ENCODE measurements around the gene RTN1.
"Not testable (repeated sequence)": the region's sequence is repeated elsewhere in the genome, so short reads cannot be mapped to it uniquely, and the experiment has no call there.

RTN1 gene

DNA sequence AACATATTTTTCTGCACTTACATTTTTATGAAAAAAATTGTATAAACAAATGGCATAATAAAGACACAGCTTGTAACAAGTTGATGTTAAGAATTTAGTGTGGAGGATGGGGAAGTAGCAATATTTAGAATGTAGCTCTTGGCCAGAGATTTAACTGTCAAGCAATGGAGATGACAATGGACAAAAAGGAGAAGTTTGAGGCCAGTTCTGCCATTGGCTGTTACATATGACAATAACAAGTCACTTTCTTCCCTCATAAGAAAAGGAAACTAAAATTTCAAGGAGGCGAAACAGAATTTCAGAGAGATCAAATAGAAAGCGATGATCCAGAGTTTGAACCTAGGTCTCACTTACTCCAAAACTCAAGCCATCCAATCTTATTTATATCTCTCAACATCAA is 171.1 kb downstream of the RTN1 start:
- DNase-seq (ENCODE audit: low read depth), result no peak

- DNase-seq (ENCODE audit: low read depth), result no peak
Observed at GRCh38 chr14:59698793-59699192, 171.8 kb downstream of the RTN1 start.

GRCh38 chr14:59695198-59695597 is 175.4 kb downstream of the RTN1 start:
- DNase-seq (ENCODE audit: low read depth), result no peak

DNA sequence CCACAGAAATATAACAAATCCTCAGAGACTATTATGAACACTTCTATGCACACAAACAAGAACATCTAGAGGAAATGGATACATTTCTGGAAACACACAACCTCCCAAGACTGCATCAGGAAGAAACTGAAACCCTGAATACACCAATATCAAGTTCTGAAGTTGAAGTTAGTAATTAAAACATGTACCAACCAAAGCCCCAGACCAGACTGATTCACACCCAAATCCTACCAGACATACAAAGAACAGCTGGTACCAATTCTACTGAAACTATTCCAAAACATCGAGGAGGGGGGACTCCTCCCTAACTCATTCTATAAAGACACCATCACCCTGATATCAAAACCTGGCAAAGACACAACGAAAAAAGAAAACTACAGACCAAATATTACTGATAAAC is 179.3 kb downstream of the RTN1 start:
- DNase-seq (ENCODE audit: low read depth), result no peak

- no peak for DNase-seq (ENCODE audit: low read depth)
Observed at GRCh38 chr14:59690426-59690825, 180.2 kb downstream of the RTN1 start.

GRCh38 chr14:59688224-59689170 is 182.1 kb downstream of the RTN1 start:
- DNase-seq (ENCODE audit: low read depth), result peak; percentile 18

DNA sequence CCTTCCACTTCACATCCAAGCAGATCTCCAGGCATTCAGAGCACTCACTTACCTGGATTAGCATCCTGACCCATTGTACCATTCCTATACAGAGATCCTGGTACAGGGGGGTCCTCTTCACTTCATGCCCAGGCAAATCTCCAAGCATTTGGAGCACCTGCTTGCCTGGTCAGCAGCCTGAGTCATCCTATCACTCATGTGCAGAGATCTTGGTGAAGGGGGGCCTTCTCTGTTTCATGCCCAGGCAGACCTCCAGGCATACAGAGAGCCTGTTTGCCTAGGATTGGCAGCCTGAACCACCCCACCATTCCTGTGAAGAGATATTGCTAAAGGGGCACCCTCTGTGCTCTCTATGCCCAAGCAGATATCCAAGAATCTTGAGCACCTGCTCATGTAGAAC is 182.9 kb downstream of the RTN1 start:
- no peak for DNase-seq (ENCODE audit: low read depth)

DNA sequence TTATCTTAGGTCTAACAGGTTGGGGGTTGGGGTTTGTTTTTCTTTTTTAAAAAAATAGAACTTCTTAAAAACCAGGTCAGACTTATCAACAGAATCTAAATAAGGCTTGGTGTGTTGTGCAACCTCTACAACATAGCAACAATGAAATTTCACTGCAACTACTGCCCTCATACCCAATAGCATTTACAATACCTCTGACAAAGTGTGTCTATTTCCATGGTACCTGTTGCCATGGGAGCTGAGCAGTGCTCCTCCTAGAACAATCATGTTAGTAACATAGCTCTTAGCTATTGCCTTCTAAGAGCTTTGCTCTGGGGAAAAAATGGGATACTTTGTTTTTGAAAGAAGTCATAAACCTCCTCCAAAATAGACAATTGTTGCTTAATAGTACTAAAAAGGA is 190.7 kb downstream of the RTN1 start:
- no peak for DNase-seq (ENCODE audit: low read depth)

DNA sequence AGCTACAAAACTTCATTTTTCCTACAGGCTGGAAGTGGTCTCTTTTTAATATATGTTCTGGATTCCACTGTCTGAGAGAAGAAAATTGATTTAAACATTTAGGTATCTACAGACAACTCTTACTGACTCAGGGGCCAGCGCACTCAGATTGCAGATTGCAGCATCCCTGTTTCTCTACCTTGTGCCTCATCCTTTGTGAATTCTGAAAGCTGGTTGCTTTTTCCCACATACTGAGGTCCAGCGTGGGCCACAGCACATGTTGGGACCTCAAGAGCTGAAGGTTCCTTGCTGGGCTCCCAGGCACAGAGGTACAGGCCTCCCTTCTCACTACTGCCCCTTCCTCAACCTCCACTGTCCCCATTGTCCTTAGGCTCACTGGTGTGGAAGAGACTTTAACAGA is 192.2 kb downstream of the RTN1 start:
- DNase-seq (ENCODE audit: low read depth), result no peak

DNA sequence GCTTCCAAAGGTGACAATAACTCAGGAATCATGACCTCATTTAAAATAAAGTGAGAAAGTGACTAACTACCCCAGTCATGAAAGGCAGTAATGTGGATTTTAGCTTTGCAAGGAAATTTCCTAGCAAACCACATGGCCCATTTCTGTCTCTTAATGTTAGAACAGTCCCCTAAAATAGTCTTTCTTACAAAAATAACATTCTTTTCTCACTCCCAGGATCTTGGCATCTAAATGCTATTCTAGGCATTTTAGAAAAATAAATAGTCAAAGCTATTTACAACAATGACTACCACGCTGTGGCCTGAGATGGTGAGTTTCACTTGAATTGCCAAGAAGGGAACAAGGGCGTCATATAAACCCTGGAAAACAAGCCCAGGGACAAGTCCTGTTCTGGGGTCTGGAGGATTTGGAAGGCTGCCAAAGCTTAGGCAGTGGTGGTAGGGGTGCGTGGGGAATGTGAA is 192.8 kb downstream of the RTN1 start:
- no peak for DNase-seq (ENCODE audit: low read depth)

DNA sequence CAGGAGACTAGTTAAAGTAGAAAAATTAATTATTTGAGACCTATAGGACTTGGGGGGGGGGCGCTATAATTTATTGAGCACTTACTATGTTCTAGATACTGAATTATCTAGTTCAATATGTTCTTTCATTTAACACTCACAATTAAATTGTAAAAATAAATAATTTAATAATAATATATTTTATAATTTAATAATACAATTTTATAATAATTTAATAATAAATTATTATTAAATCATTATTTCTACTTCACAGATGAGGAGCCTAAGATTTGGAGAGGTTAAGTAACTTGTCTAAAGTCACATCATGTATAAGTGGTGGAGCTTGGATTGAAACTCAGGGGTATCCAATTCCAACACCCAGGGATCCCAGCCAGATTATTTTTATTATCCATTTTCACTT is 195.2 kb downstream of the RTN1 start:
- no peak for DNase-seq (ENCODE audit: low read depth)

- no peak for DNase-seq (ENCODE audit: low read depth)
Observed at GRCh38 chr14:59664741-59665140, 205.8 kb downstream of the RTN1 start.

- no peak for DNase-seq (ENCODE audit: low read depth)
Observed at GRCh38 chr14:59657769-59658168, 212.8 kb downstream of the RTN1 start.

- DNase-seq (ENCODE audit: low read depth), result no peak
Observed at GRCh38 chr14:59656473-59656872, 214.1 kb downstream of the RTN1 start.

DNA sequence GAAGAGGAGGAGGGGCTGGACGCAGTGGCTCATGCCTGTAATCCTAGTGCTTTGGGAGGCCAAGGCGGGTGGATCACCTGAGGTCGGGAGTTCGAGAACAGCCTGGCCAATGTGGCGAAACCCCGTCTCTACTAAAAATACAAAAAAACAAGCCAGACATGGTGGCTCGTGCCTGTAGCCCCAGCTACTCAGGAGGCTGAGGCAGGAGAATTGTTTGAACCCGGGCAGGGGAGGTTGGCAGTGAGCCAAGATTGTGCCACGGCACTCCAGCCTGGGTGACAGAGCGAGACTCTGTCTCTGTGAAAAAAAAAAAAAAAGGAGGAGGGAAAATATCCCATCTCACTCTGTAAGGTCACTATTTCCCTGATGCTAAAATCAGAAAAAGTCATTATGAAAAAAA is 216.4 kb downstream of the RTN1 start:
- not testable (repeated sequence) for DNase-seq (ENCODE audit: low read depth)

GRCh38 chr14:59646832-59647231 is 223.7 kb downstream of the RTN1 start:
- DNase-seq (ENCODE audit: low read depth), result not testable (repeated sequence)

- DNase-seq (ENCODE audit: low read depth), result no peak
Observed at GRCh38 chr14:59638885-59639284, 231.7 kb downstream of the RTN1 start.

DNA sequence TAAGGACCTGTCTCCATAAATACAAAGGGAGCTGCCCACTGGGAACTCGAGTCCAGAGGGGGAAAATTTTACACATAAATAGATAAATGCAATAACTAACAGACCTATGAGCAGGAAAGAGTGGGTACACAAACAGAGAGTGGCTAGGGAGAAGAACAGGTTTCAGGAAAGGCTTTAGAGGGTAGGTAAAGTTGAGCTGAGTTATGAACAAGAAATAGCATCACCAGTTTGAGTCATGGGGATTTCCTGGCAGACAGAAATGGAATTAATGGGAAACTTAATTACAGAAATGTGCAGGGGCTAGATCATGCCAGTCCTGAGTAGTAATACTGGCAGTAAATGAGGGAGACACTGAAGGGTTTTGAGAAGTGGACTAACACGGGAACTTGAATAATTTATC is 236.0 kb downstream of the RTN1 start:
- DNase-seq (ENCODE audit: low read depth), result no peak

- no peak for DNase-seq (ENCODE audit: low read depth)
Observed at GRCh38 chr14:59633486-59633885, 237.1 kb downstream of the RTN1 start.

GRCh38 chr14:59632381-59632780 is 238.2 kb downstream of the RTN1 start:
- DNase-seq (ENCODE audit: low read depth), result no peak

- DNase-seq (ENCODE audit: low read depth), result no peak
Observed at GRCh38 chr14:59631237-59631636, 239.3 kb downstream of the RTN1 start.

DNA sequence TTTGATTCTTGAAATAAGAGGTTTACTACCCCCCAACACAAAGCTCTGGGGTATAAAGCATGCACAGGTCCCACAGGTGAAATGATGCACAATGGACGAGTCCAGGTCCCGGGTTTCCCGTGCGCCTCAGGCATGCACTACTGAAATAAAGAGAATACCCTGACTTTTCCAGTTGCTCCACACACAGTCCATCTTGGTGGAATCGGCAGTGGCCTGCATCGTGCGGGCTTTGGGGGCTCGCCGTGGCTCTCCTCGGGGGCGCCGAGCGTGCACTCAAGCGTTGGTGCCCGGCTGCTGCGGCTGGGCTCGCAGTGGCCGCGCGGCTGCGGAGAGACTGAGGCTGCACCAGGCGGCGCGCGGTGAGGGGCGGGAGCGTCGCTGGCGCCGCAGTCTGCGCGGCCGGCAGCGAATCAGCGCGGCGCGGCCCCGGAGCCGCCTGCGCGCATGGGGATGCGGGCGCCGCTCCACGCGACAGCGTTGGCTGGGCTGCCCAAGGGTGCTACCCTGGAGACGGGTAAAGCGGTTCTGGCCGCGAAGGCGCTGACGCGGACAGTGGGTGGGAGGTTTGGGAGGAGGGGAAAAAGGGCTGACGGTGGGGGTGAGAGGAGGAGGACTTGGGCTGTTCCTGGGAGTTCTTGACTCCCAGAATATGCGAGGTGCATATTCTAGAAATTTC is 240.2 kb downstream of the RTN1 start:
- DNase-seq (ENCODE audit: low read depth), result peak; percentile 3

Measured in activated T-cell treated with anti-CD3 and anti-CD28 coated beads for 48 hours (primary cell).